Urinary bladder (tissue), 4 donors: ENCODE measurements around the gene SLFN5. TPM values are rescaled to one million over a fixed set of nuclear protein-coding genes. Genes with fewer than 3 reads are reported as not detected.

ENCODE experiments used
- DNase-seq: peaks from one replicate; pipeline ENCODE4 v3.0.0-alpha.2; 2015; ENCODE audit errors: extremely low spot score
- H3K27ac ChIP-seq: one replicate; pipeline ENCODE4 v1.5.1; 2013; ENCODE audit warnings: low read depth, mild to moderate bottlenecking, moderate library complexity
- H3K36me3 ChIP-seq: one replicate; pipeline ENCODE4 v1.6.1; 2013; ENCODE audit warnings: mild to moderate bottlenecking, moderate library complexity; ENCODE audit not compliant: insufficient read depth
- H3K4me1 ChIP-seq: one replicate; pipeline ENCODE4 v1.6.1; 2013; ENCODE audit warnings: mild to moderate bottlenecking, moderate library complexity; ENCODE audit not compliant: insufficient read depth
- H3K4me3 ChIP-seq: one replicate; pipeline ENCODE4 v1.5.1; 2013; ENCODE audit warnings: low read depth, low read length
- WGBS: extraction: QIAGEN DNeasy Blood & Tissue Kit; methylation state at CpG from one replicate; pipeline ENCODE4 v1.1.7; 2013; 5-methylcytosine and 5-hydroxymethylcytosine counted together
- polyA plus RNA-seq: library from polyadenylated mRNA; stranded (reverse); fragments of 200-250 nt; gene quantifications from one replicate; pipeline ENCODE4 v1.2.3, GENCODE V29; 2013
- total RNA-seq: library from RNA; depleted of rRNA; stranded (reverse); fragments of >200 nt; gene quantifications from one replicate; pipeline ENCODE4 v1.2.3, GENCODE V29; 2014
- donor health status: healthy with polysubstance abuse.
- donor health status: healthy.

The SLFN5 gene
- total and polyA plus RNA-seq, 2 donors, result 12.6 to 30.3 TPM

DNA sequence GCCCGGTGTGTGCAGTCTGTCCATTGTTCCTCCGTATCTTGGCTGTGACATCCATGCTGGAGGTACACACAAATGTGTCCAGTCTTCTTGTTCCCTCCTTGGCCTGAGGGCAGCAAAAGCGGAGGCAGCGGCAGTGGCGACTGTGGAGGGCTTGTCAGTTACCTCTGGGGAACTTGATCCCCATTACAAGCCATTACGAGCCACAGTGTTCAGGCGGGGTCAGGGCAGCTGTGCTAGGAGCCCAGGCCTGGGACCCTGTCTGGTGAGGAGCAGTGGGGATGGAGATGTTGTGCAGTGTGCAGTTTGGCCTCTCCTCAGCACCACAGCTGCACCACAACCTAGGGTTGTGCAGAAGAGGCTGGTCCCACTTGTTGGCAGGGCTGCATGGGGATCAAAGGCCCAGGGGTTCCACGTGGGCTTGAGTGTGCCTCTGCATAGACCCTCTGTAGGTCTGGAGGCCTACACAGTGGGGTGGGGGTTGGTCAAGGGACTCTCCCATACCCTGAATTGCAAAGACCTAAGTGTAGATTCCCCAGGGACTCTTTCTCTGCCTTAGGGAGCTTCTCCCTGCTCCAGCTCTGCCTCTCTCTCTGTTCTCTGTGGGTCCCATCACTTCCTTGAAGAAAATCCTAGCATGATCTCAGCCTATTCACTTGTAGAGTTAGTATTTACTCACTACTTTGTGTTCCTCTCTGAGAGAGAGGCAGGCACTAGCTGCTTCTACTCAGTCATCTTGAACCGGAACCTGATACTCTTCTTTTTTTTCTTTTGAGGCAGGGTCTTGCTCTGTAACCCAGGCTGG, 71.7 kb downstream of the SLFN5 start:
- no peaks in the 10 kb centered on the region for H3K4me1 ChIP-seq

DNA sequence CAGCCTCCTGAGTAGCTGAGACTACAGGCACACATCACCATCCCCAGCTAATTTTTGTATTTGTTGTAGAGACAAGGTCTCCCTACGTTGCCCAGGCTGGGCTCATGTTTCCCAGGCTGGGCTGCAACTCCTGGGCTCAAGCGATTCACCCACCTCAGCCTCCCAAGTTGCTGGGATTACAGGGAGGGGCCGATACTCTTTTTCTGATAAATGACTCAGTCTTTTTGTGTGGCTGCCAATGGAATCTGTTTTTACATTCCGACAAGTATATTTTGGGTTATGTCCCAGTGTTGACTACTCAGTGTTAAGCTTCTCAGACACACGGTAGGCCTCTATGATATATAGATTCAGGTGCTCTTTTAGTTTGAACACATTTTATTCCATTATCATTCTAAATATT, 72.4 kb downstream of the SLFN5 start:
- no peak overlapping the region for H3K4me3 ChIP-seq
- H3K36me3 ChIP-seq, result no peaks in the 10 kb centered on the region
- 15% methylated on average over 5 of the region's 5 CpGs for WGBS
- no peaks in the 10 kb centered on the region for H3K4me1 ChIP-seq
- DNase-seq, result no peak
- H3K27ac ChIP-seq, result no peak overlapping the region

More for the DNA sequence above, 71.7 kb downstream of the SLFN5 start:
- Histone ChIP-seq H3K36me3 (no peaks in the 10 kb centered on the region), H3K4me3 (peak overlapping the region; percentile 12), H3K27ac (no peak overlapping the region)
- DNase-seq, result no peak
- WGBS, result 77% methylated on average over 9 of the region's 9 CpGs

DNA sequence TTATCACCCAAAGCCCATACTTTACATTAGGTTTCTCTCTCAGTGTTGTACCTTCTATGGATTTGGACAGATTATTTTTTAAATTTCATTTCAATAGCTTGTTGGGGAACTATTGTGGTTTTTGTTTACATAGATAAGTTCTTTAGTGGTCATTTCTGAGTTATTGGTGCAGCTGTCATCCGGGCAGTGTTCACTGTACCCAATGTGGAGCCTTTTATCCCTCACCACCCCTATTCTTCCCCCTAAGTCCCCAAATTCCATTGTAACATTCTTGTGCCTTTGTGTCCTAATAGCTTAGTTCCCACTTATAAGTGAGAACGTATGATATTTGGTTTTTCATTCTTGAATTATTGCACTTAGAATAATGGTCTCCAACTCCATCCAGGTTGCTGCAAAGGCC, 73.1 kb downstream of the SLFN5 start:
- no peaks in the 10 kb centered on the region for H3K36me3 ChIP-seq
- DNase-seq, result no peak
- H3K27ac ChIP-seq, result no peak overlapping the region
- no peaks in the 10 kb centered on the region for H3K4me1 ChIP-seq
- 80% methylated on average over 2 of the region's 2 CpGs for WGBS
- no peak overlapping the region for H3K4me3 ChIP-seq

DNA sequence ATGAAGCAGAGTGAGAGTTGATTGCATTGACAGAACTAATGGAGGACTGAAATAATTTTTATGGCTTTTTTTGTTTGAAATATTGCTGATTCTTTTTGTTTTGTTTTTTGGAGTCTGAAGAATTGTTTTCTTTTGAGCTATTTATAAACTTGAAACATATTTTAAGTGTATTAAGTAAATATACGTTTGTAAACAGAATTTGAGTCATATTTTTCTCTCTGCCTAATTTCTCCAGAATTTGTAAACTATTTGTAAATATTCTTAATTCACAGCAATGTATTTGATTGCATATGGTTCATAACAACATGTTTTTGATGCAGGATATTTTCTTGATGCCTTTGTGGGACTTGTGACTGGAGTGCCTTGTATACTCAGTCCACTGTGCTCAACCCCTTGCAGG, 79.9 kb downstream of the SLFN5 start:
- no peak for DNase-seq
- no peak overlapping the region for H3K27ac ChIP-seq
- no peaks in the 10 kb centered on the region for H3K36me3 ChIP-seq
- no peaks in the 10 kb centered on the region for H3K4me1 ChIP-seq
- WGBS, result 76% methylated on average over 1 of the region's 1 CpG
- no peak overlapping the region for H3K4me3 ChIP-seq

Other genes starting within 250 kb of the SLFN5 start
- 9.7 TPM for gene RFFL, start 179.4 kb upstream of the SLFN5 start, total RNA-seq
- 17.9 TPM for gene RFFL, start 179.4 kb upstream of the SLFN5 start, polyA plus RNA-seq
- 6.4 TPM for gene RAD51D, start 123.2 kb upstream of the SLFN5 start, total RNA-seq
- 12.0 TPM for gene RAD51D, start 123.2 kb upstream of the SLFN5 start, polyA plus RNA-seq
- not detected for gene FNDC8, start 121.5 kb upstream of the SLFN5 start, total RNA-seq
- gene FNDC8, start 121.5 kb upstream of the SLFN5 start, polyA plus RNA-seq, result 0.05 TPM
- 11.7 TPM for gene NLE1, start 100.8 kb upstream of the SLFN5 start, total RNA-seq
- gene NLE1, start 100.8 kb upstream of the SLFN5 start, polyA plus RNA-seq, result 12.2 TPM
- 4.5 TPM for gene UNC45B, start 95.3 kb upstream of the SLFN5 start, total RNA-seq
- 0.03 TPM for gene UNC45B, start 95.3 kb upstream of the SLFN5 start, polyA plus RNA-seq
- gene SLC35G3, start 48.7 kb upstream of the SLFN5 start, total RNA-seq, result not detected
- gene SLC35G3, start 48.7 kb upstream of the SLFN5 start, polyA plus RNA-seq, result not detected
- gene SLFN11, start 130.5 kb downstream of the SLFN5 start, total RNA-seq, result 47.3 TPM
- gene SLFN11, start 130.5 kb downstream of the SLFN5 start, polyA plus RNA-seq, result 6.7 TPM
- gene SLFN12, start 189.4 kb downstream of the SLFN5 start, total RNA-seq, result 35.3 TPM
- gene SLFN12, start 189.4 kb downstream of the SLFN5 start, polyA plus RNA-seq, result 1.7 TPM
- gene SLFN13, start 205.7 kb downstream of the SLFN5 start, total RNA-seq, result 9.5 TPM
- 2.1 TPM for gene SLFN13, start 205.7 kb downstream of the SLFN5 start, polyA plus RNA-seq